KBM-7 (cell line): Measurements from ENCODE around the gene TIMM23.
"Not testable (repeated sequence)": the region's sequence is repeated elsewhere in the genome, so short reads cannot be mapped to it uniquely, and the experiment has no call there.

Experiments used
- DNase-seq: peaks from one replicate; pipeline ENCODE4 v3.0.0-alpha.2; 2015
- in situ Hi-C: fragments of 300-500 bp; cut with MboI; formaldehyde crosslinking; loops from 2 replicates; pipeline ENCODE4 v1.14.3; 2020; ENCODE audit warnings: low sequenced_read_pairs, low pct_unique_long_range_greater_than_20kb, mixed read lengths

TIMM23 gene

GRCh38 chr10:45972106-45972812, at the start of gene TIMM23:
TSS of gene TIMM23 (plus strand) at chr10:45972489. CDS start at chr10:45972625, 136 bp downstream.
- in situ Hi-C loops: not testable (repeated sequence)
- DNase-seq: peak; percentile 86

- in situ Hi-C loops, DNase-seq: not testable (repeated sequence)
Measured at GRCh38 chr10:45926790-45927189, 45.5 kb upstream of the TIMM23 start.

- DNase-seq, in situ Hi-C loops: not testable (repeated sequence)
Measured at GRCh38 chr10:45931305-45931704, 41.0 kb upstream of the TIMM23 start.

- DNase-seq, in situ Hi-C loops: not testable (repeated sequence)
Measured at GRCh38 chr10:45934788-45935187, 37.5 kb upstream of the TIMM23 start.

- in situ Hi-C loops, DNase-seq: not testable (repeated sequence)
Measured at GRCh38 chr10:45939176-45939697, 33.1 kb upstream of the TIMM23 start.

- DNase-seq, in situ Hi-C loops: not testable (repeated sequence)
Measured at GRCh38 chr10:45941196-45941595, 31.1 kb upstream of the TIMM23 start.

GRCh38 chr10:45945476-45945875, 26.8 kb upstream of the TIMM23 start:
- DNase-seq, in situ Hi-C loops: not testable (repeated sequence)

- in situ Hi-C loops, DNase-seq: not testable (repeated sequence)
Measured at GRCh38 chr10:45947363-45947762, 24.9 kb upstream of the TIMM23 start.

GRCh38 chr10:45948801-45949200, 23.5 kb upstream of the TIMM23 start:
- in situ Hi-C loops, DNase-seq: not testable (repeated sequence)

- DNase-seq, in situ Hi-C loops: not testable (repeated sequence)
Measured at GRCh38 chr10:45954367-45954766, 17.9 kb upstream of the TIMM23 start.

GRCh38 chr10:45956634-45957033, 15.7 kb upstream of the TIMM23 start:
- DNase-seq, in situ Hi-C loops: not testable (repeated sequence)

GRCh38 chr10:45957928-45958327, 14.4 kb upstream of the TIMM23 start:
- in situ Hi-C loops, DNase-seq: not testable (repeated sequence)

GRCh38 chr10:45962686-45963452, 9.4 kb upstream of the TIMM23 start:
- DNase-seq, in situ Hi-C loops: not testable (repeated sequence)

GRCh38 chr10:45971019-45971418, 1.3 kb upstream of the TIMM23 start:
- DNase-seq, in situ Hi-C loops: not testable (repeated sequence)

GRCh38 chr10:45971742-45972105, 565 bp upstream of the TIMM23 start:
- in situ Hi-C loops, DNase-seq: not testable (repeated sequence)

- in situ Hi-C loops: not testable (repeated sequence)
- DNase-seq: peak; percentile 19
Measured at GRCh38 chr10:45972813-45973169, 502 bp downstream of the TIMM23 start.

- in situ Hi-C loops, DNase-seq: not testable (repeated sequence)
Measured at GRCh38 chr10:45974041-45974440, 1.8 kb downstream of the TIMM23 start.

GRCh38 chr10:45978554-45978953, 6.3 kb downstream of the TIMM23 start:
- DNase-seq, in situ Hi-C loops: not testable (repeated sequence)

- DNase-seq, in situ Hi-C loops: not testable (repeated sequence)
Measured at GRCh38 chr10:45981367-45981766, 9.1 kb downstream of the TIMM23 start.
